Prostate gland (tissue), 2 donors: Measurements from ENCODE around the gene PBLD. TPM values are rescaled to one million over a fixed set of nuclear protein-coding genes. Genes with fewer than 3 reads are reported as not detected.

Experiments
- DNase-seq: peaks from one replicate; pipeline ENCODE4 v3.0.0-alpha.2; 2019; ENCODE audit warnings: low spot score
- H3K27ac ChIP-seq, 2 donors: fragments of 200-600 bp; sonication (generic); 2 replicates each; pipeline ENCODE4 v1.5.1; 2017 to 2019
- H3K27me3 ChIP-seq: fragments of 200-600 bp; sonication (generic); replicated peaks from 2 replicates; pipeline ENCODE4 v1.5.1; 2019; ENCODE audit not compliant: insufficient read depth
- H3K36me3 ChIP-seq, 2 donors: fragments of 200-600 bp; sonication (generic); 1 replicate in 1 of 2; 2 replicates in 1 of 2; pipeline versions ENCODE4 v1.5.1 to v1.8.1; 2017 to 2019
- H3K4me1 ChIP-seq: fragments of 200-600 bp; sonication (generic); replicated peaks from 2 replicates; pipeline ENCODE4 v1.5.1; 2019
- H3K4me3 ChIP-seq, 2 donors: fragments of 200-600 bp; sonication (generic); 2 replicates each; pipeline ENCODE4 v1.5.1; 2017 to 2019
- H3K9me3 ChIP-seq: fragments of 200-600 bp; sonication (generic); 2 replicates; pipeline ENCODE4 v1.5.1; 2017
- CTCF ChIP-seq, 4 experiments: fragments of 200-600 bp in 2 of 4; fragments of 450-650 bp in 2 of 4; sonication (generic) in 2 of 4; IDR thresholded peaks; 1 replicate in 3 of 4; 2 replicates in 1 of 4; pipeline ENCODE4 v1.5.1; 2016 to 2019; ENCODE audit warnings: antibody characterized with exemption in 4 of 4, mild to moderate bottlenecking in 2 of 4, moderate library complexity in 2 of 4
- POLR2A ChIP-seq: fragments of 450-650 bp; IDR thresholded peaks from one replicate; pipeline ENCODE4 v1.6.1; 2016; ENCODE audit warnings: antibody characterized with exemption, mild to moderate bottlenecking
- POLR2AphosphoS5 ChIP-seq: sonication (generic); formaldehyde crosslinking; IDR thresholded peaks from one replicate; pipeline ENCODE4 v1.6.1; 2017; ENCODE audit warnings: antibody characterized with exemption
- WGBS: methylation state at CpG from one replicate; pipeline ENCODE4 v1.1.5; 2018; 5-methylcytosine and 5-hydroxymethylcytosine counted together
- intact Hi-C: fragments of 100-400 bp; cut with DNase I; formaldehyde crosslinking; loops from one replicate; pipeline ENCODE4 v1.14.2; 2022
- total RNA-seq, 2 donors: library from RNA; depleted of rRNA; stranded (reverse); fragments of >200 nt; gene quantifications; one replicate each; pipeline ENCODE4 v1.1.0, GENCODE V29; 2016

Gene PBLD
- total RNA-seq, 2 donors from 2014 or later, result 8.6 to 8.7 TPM

GRCh38 chr10:68364101-68364886 is 31.6 kb upstream of the PBLD start:
- Histone ChIP-seq H3K36me3 (peaks cover 0 to 5% of the 10 kb centered on the region in 2 donors), H3K27ac (no peak overlapping the region), H3K4me3 (no peak overlapping the region), H3K9me3 (no peaks in the 10 kb centered on the region), H3K27me3 (no peaks in the 10 kb centered on the region), H3K4me1 (no peaks in the 10 kb centered on the region)
- 88% methylated on average over 3 of the region's 3 CpGs for WGBS
- intact Hi-C loops, result no loop called here
- no peak for TF ChIP-seq POLR2A
- no peak for TF ChIP-seq POLR2AphosphoS5
- DNase-seq, result no peak

GRCh38 chr10:68362590-68362989 is 29.9 kb upstream of the PBLD start:
- intact Hi-C loops, result no loop called here
- no peaks in the 10 kb centered on the region for H3K9me3 ChIP-seq
- WGBS, result 92% methylated on average over 3 of the region's 3 CpGs
- no peaks in the 10 kb centered on the region for H3K4me1 ChIP-seq
- H3K4me3 ChIP-seq, result no peak overlapping the region
- no peak for TF ChIP-seq POLR2A
- TF ChIP-seq CTCF (IDR thresholded peaks at IDR 0.05), result no peak
- no peak for TF ChIP-seq POLR2AphosphoS5
- peaks cover 0 to 5% of the 10 kb centered on the region in 2 donors for H3K36me3 ChIP-seq
- H3K27ac ChIP-seq, result no peak overlapping the region
- no peak for DNase-seq
- no peaks in the 10 kb centered on the region for H3K27me3 ChIP-seq

- WGBS, result 97% methylated on average over 6 of the region's 6 CpGs
- intact Hi-C loops, result no loop called here
- TF ChIP-seq CTCF (IDR thresholded peaks at IDR 0.05) (no peak), POLR2A (no peak), POLR2AphosphoS5 (no peak)
- no peak for DNase-seq
- Histone ChIP-seq H3K4me3 (no peak overlapping the region), H3K27ac (no peak overlapping the region), H3K9me3 (no peaks in the 10 kb centered on the region), H3K36me3 (peaks cover 0 to 5% of the 10 kb centered on the region in 2 donors), H3K27me3 (no peaks in the 10 kb centered on the region), H3K4me1 (no peaks in the 10 kb centered on the region)
Observed at GRCh38 chr10:68359189-68359588, 26.5 kb upstream of the PBLD start.

- intact Hi-C loops, result no loop called here
- H3K4me1 ChIP-seq, result no peaks in the 10 kb centered on the region
- no peak for DNase-seq
- H3K27me3 ChIP-seq, result no peaks in the 10 kb centered on the region
- no peaks in the 10 kb centered on the region for H3K9me3 ChIP-seq
- 100% methylated on average over 2 of the region's 2 CpGs for WGBS
- no peak overlapping the region for H3K27ac ChIP-seq
- TF ChIP-seq POLR2AphosphoS5 (no peak), POLR2A (no peak), CTCF (IDR thresholded peaks at IDR 0.05) (no peak)
- no peaks in the 10 kb centered on the region for H3K36me3 ChIP-seq
- H3K4me3 ChIP-seq, result no peak overlapping the region
Observed at GRCh38 chr10:68353537-68353936, 20.8 kb upstream of the PBLD start.

GRCh38 chr10:68348265-68348741 is 15.6 kb upstream of the PBLD start:
- WGBS, result 81% methylated on average over 2 of the region's 2 CpGs
- TF ChIP-seq POLR2A (no peak), CTCF (IDR thresholded peaks at IDR 0.05) (peak in 2 of 4 experiments; percentile 22 to 47)
- no peak overlapping the region for H3K4me3 ChIP-seq
- intact Hi-C loops, result no loop called here
- no peaks in the 10 kb centered on the region for H3K36me3 ChIP-seq
- no peak overlapping the region for H3K27ac ChIP-seq
- no peaks in the 10 kb centered on the region for H3K4me1 ChIP-seq
- DNase-seq, result no peak
- no peaks in the 10 kb centered on the region for H3K27me3 ChIP-seq
- H3K9me3 ChIP-seq, result no peaks in the 10 kb centered on the region
